ENCODE measurements around the gene EFNA1.

The EFNA1 gene

DNA sequence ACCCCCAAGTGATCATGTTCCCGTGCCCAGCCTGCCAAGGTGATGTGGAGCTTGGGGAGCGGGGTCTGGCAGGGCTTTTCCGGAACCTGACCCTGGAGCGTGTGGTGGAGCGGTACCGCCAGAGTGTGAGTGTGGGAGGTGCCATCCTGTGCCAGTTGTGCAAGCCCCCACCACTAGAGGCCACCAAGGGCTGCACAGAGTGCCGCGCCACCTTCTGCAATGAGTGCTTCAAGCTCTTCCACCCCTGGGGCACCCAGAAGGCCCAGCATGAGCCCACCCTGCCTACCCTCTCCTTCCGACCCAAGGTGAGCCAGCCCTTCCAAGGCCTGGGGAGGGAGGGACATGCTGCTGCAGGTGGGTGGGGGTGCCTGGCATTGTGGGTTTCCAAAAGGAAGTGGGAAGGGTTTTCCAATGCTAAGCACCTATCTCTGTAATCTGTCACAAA lies 48.3 kb downstream of the EFNA1 start:
- TF ChIP-seq, protein P1, sequence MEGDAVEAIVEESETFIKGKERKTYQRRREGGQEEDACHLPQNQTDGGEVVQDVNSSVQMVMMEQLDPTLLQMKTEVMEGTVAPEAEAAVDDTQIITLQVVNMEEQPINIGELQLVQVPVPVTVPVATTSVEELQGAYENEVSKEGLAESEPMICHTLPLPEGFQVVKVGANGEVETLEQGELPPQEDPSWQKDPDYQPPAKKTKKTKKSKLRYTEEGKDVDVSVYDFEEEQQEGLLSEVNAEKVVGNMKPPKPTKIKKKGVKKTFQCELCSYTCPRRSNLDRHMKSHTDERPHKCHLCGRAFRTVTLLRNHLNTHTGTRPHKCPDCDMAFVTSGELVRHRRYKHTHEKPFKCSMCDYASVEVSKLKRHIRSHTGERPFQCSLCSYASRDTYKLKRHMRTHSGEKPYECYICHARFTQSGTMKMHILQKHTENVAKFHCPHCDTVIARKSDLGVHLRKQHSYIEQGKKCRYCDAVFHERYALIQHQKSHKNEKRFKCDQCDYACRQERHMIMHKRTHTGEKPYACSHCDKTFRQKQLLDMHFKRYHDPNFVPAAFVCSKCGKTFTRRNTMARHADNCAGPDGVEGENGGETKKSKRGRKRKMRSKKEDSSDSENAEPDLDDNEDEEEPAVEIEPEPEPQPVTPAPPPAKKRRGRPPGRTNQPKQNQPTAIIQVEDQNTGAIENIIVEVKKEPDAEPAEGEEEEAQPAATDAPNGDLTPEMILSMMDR (IDR thresholded peaks at IDR 0.05; ENCODE audit: control insufficient read depth, extremely low read depth, insufficient read depth) = no peak
- no peak for DNase-seq (ENCODE audit: low read depth)
- no peak overlapping the region for H3K4me3 ChIP-seq (ENCODE audit: low read depth, low read length)

DNA sequence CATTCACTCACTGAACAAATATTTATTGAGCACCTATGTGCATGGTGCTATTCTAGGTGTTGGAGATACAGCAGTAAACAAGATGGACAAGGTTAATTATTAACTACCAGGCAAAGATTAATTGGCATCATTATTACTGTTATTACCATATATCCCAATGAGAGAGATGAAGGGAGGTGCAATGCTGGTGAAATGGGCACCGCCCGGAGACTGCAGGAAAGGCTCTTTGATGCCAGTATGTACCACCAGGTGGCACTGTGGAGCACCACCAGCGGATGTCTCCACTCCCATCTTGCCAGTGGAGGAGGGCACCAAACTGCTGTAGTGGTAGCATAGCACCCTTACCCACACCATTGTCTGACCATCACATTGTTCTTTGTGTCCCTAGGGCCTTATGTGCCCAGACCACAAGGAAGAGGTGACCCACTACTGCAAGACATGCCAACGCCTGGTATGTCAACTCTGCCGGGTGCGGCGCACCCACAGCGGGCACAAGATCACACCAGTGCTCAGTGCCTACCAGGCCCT lies 48.9 kb downstream of the EFNA1 start:
- H3K4me3 ChIP-seq (ENCODE audit: low read depth, low read length) = peak overlapping the region; percentile 33
- peak; percentile 69 for DNase-seq (ENCODE audit: low read depth)
- TF ChIP-seq, protein P1 (IDR thresholded peaks at IDR 0.05; ENCODE audit: control insufficient read depth, extremely low read depth, insufficient read depth) = peak; percentile 92

DNA sequence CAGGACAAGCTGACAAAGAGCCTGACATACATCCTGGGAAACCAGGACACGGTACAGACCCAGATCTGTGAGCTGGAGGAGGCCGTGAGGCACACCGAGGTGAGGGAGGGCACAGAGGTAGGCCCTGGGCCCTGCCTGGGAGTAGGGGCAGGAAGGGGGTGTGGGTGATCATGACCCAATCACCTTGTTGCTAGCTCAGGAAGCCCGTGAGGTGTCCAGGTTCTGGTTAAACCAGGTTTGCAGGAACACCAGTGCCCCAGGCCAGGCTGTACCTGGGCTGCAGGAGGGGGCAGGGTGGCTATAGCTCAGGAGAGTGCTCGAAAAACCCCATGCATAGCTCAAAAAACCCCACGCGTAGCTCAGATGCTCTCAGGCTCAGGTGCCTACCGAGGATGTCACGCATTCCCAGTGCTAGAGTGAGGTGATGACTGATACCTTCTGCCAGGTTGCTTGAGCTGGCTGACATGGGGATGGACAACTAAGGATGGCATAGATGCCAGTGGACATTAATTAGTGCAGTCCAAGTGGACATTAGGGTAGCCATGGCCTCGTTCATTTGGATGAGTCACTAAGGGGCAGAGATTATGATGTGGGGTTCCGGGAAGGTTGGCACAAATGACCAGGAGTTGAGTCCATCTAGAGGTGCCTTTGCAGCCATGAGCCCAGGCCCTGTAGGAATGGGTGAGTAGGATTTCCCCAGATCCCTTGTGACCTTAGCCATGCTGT lies 49.7 kb downstream of the EFNA1 start:
- TF ChIP-seq, protein P1 (IDR thresholded peaks at IDR 0.05; ENCODE audit: control insufficient read depth, extremely low read depth, insufficient read depth) = no peak
- peak overlapping the region; percentile 33 for H3K4me3 ChIP-seq (ENCODE audit: low read depth, low read length)
- DNase-seq (ENCODE audit: low read depth) = peak; percentile 91

DNA sequence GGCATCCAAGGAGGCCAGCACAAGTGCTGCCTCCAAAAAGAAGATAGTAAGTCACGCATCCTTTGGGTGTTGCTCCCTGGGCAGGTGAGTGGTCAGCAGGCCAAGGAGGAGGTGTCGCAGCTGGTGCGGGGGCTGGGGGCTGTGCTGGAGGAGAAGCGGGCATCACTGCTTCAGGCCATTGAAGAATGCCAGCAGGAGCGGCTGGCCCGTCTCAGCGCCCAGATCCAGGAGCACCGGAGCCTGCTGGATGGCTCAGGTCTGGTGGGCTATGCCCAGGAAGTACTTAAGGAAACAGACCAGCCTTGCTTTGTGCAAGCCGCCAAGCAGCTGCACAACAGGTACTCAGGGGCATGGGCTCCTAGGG lies 50.2 kb downstream of the EFNA1 start:
- TF ChIP-seq, protein P1 (IDR thresholded peaks at IDR 0.05; ENCODE audit: control insufficient read depth, extremely low read depth, insufficient read depth) = no peak
- no peak for DNase-seq (ENCODE audit: low read depth)

DNA sequence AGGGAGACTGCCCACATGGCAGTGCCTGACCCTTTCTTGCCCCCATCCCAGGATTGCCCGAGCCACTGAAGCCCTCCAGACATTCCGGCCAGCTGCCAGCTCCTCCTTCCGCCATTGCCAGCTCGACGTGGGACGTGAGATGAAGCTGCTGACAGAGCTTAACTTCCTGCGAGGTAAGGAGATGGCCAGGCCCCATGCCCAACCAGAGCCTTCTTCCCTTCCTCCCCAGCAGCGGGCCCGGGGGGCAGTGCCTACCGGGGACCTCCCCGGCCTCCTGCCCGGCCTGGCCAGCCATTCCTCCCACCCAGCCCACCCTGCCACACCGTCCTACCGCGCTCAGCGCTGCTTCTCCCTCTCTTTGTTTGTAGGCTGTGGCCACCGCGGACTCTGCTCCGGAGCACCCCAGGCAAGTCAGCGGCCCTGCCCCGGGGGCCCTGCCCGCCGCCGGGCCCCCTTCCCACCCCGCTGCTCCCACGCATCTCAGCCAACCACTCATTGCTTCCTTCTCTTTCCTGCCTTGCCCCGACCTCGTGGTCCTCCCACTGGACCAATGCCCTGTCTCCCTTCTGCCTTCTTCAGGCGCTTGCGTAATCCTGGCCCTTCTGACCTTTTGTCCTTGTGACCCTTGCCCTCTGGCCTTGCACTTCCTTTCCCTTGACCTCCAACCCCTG lies 50.9 kb downstream of the EFNA1 start:
- TF ChIP-seq, protein P1 (IDR thresholded peaks at IDR 0.05; ENCODE audit: control insufficient read depth, extremely low read depth, insufficient read depth) = no peak
- DNase-seq (ENCODE audit: low read depth) = no peak
- no peak overlapping the region for H3K4me3 ChIP-seq (ENCODE audit: low read depth, low read length)

More for the DNA sequence above, 50.2 kb downstream of the EFNA1 start:
- H3K4me3 ChIP-seq (ENCODE audit: low read depth, low read length) = peak overlapping the region; percentile 33; the same call in 1 of the 2 replicates

DNA sequence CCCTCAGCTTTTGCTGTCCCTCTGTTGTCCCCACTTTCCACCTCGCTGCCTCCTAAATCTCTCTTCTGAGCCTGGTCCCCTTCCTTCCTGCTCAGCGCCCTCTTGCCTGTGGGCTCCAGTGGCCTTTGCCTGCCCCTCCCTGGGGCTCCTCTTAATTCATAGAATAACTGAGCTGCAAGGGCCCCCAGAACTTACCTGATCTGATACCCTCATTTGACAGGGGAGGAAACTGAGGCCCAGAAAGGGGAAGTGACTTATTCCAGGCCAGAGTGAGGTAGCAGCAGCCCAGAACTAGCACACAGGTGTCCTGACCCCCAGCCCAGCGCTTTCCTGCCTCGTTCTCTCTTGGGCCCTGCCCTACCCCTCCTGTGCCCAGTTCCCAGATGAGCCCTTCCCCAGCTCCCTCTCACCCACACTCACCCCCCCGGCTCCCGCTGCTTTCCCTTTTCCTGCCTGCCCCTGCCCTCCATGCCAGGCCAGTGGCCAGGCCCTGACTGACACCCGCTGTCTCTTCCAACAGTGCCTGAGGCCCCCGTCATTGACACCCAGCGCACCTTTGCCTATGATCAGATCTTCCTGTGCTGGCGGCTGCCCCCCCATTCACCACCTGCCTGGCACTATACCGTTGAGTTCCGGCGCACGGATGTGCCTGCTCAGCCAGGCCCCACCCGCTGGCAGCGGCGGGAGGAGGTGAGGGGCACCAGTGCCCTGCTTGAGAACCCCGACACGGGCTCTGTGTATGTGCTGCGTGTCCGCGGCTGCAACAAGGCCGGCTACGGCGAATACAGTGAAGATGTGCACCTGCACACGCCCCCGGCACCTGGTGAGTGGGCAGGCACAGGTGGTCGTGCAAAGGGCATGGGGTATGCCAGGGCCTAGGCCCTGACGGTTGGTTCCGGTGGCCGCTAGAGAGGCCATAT lies 51.7 kb downstream of the EFNA1 start:
- no peak for DNase-seq (ENCODE audit: low read depth)
- TF ChIP-seq, protein P1 (IDR thresholded peaks at IDR 0.05; ENCODE audit: control insufficient read depth, extremely low read depth, insufficient read depth) = no peak

More for the DNA sequence above, 51.7 kb downstream of the EFNA1 start:
- H3K4me3 ChIP-seq (ENCODE audit: low read depth, low read length) = no peak overlapping the region
